ENCODE data around the gene AHNAK2.
"Not testable (repeated sequence)": the region's sequence is repeated elsewhere in the genome, so short reads cannot be mapped to it uniquely, and the experiment has no call there.

AHNAK2 gene

GRCh38 chr14:104950021-104950420 lies 28.2 kb downstream of the AHNAK2 start:
- DNase-seq: no peak

GRCh38 chr14:104949406-104949955 lies 28.7 kb downstream of the AHNAK2 start:
- not testable (repeated sequence) for DNase-seq

- DNase-seq: no peak
These were observed 29.5 kb downstream of the AHNAK2 start for GRCh38 chr14:104948736-104949031.

- DNase-seq: not testable (repeated sequence)
These were observed 30.1 kb downstream of the AHNAK2 start for GRCh38 chr14:104947881-104948735.

GRCh38 chr14:104947201-104947600 lies 31.0 kb downstream of the AHNAK2 start:
- not testable (repeated sequence) for DNase-seq

- DNase-seq: not testable (repeated sequence)
These were observed 31.9 kb downstream of the AHNAK2 start for GRCh38 chr14:104945986-104946965.

- DNase-seq: not testable (repeated sequence)
These were observed 32.9 kb downstream of the AHNAK2 start for GRCh38 chr14:104945266-104945665.

GRCh38 chr14:104944436-104945205 lies 33.6 kb downstream of the AHNAK2 start:
- DNase-seq: not testable (repeated sequence)

GRCh38 chr14:104944016-104944308 lies 34.2 kb downstream of the AHNAK2 start:
- not testable (repeated sequence) for DNase-seq

GRCh38 chr14:104943216-104944015 lies 34.8 kb downstream of the AHNAK2 start:
- not testable (repeated sequence) for DNase-seq

GRCh38 chr14:104942586-104942985 lies 35.6 kb downstream of the AHNAK2 start:
- no peak for DNase-seq

GRCh38 chr14:104941508-104942365 lies 36.4 kb downstream of the AHNAK2 start:
- DNase-seq: no peak

GRCh38 chr14:104940526-104941150 lies 37.5 kb downstream of the AHNAK2 start:
- no peak for DNase-seq

GRCh38 chr14:104939666-104940410 lies 38.3 kb downstream of the AHNAK2 start:
- no peak for DNase-seq

GRCh38 chr14:104938960-104939359 lies 39.2 kb downstream of the AHNAK2 start:
- DNase-seq: no peak

- no peak for DNase-seq
These were observed 39.7 kb downstream of the AHNAK2 start for GRCh38 chr14:104938436-104938835.

GRCh38 chr14:104937694-104938365 lies 40.3 kb downstream of the AHNAK2 start:
- no peak for DNase-seq

- no peak for DNase-seq
These were observed 41.0 kb downstream of the AHNAK2 start for GRCh38 chr14:104937161-104937560.
